Cerebellar cortex (tissue), 1 donor: ENCODE results near the gene ADSL.
A peak's percentile ranks its signal among the peaks of the same experiment; 100 is the strongest.

ENCODE experiments used
- DNase-seq: peaks from one replicate; pipeline ENCODE4 v3.0.0-alpha.2; 2015; ENCODE audit warnings: low spot score

ADSL gene

GRCh38 chr22:40418366-40419201 is 72.3 kb downstream of the ADSL start:
- DNase-seq: no peak

DNA sequence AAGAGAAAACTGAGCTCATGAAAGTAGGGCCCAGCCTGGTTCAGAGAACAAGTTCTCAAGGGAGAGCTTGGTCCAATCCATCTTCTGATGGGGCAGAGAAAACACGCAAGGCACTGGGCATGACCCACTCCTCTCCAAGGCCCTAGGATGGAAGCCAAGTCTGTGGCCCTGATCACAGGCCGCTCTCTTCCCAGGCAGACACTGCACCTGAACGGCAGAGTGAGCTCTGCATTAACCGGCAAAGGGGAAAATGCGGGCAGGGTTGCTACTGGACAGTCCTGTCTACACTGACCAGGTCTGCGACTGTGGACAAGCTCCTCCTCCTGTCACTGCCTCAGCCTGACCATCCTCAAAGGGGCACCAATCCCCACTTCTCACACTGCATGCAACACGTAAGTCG is 73.4 kb downstream of the ADSL start:
- no peak for DNase-seq

DNA sequence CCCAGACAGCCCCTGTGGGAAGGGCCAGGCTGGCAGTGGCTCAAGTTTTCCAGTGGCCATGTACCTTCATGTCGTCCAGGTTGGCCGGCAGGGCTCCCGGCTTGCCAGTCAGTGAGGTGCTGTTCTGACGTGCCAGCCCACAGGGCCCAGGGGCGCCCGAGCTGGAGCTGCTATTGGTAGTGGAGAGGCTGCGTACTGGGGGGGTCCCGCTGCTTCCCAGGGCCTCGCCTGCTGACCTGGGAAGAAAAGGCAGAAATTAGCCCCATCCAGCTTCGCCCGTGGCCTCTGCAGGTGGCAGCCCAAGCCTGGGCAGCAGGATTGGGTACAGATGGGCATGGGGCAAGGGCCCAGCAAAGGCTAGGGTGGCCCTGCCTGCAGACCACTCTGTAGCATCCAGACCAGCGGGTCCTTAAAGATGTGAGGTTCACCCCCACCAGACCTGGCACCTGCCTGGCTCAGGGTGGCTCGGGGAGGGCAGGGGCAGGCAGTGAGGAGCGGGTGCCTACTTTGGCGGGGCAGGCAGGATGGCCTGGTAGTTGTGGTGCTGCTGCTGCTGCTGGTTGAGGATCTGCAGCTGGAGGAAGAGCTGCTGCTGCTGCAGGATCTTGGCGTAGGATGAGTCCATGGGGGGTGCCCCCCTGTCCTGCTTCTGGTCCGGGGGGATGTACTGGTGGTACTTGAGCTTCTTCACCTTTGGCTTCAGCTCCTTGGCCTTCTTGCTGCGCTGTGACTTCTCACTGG is 74.2 kb downstream of the ADSL start:
- no peak for DNase-seq

DNA sequence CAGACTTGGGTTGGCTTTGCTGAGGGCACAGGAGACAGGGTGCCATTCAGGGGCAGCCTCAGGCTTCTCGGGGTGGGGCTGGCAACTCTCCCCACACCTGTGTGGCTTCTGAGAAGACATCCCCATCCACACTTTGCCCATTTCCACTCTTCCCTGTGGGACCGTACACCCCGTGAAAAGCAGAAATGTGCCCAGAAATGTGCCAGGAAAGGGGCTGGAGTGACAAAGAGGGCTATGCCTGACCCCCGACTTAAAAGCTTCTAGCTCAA is 74.7 kb downstream of the ADSL start:
- DNase-seq: no peak

GRCh38 chr22:40421941-40422340 is 75.6 kb downstream of the ADSL start:
- DNase-seq: no peak

DNA sequence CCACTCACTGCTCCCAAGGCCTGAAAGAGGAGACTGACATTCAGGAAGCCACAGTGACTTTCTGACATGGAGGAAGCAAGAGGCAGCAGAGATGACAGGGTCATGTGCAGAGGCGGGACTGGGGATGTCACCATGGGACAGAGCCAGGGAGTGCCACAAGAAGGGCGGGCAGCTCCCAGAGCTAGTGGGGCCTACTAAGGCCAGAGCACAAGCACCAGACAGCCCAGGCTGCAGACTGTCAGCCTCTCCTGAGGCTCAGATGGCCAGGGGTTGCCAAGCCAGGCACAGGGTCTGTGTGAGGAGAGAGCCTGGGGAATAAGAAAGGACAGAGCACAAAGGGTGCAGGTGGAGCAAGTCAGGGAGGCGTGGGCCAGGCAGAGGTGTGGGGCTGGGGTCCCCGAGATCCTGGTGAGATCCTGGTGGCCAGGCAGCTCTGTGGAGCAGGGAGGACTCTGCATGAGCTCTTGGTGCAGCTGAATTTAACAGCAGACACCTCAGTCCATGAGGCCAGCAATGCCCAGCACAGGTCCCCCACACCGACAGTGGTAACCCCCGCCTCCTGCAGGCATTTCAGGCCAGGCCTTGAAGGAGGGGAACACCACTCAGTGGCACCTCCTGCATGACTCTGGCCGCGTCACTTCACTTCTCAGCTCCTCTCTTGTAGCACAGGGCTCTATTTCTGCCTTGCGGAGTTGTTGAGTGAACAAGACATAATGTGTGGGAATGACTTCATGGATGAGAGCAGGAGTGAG is 76.4 kb downstream of the ADSL start:
- no peak for DNase-seq

DNA sequence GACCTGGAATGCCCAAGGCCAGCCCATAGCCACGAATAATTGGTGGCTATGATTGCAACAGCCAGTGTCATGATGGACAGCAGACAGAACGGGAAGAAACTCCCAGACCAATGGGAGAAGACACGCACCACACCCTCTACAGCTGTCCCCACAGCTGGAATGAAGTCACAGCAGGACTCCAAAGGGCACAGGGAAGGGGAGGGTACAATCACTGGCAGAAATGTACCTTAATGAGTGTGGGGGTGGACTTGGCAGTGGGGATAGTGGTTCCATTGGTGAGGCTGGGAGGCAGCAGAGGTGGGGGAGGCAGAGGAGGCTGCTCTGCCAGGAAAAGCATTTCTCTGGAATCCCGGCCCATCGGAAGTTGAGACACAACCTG is 77.0 kb downstream of the ADSL start:
- no peak for DNase-seq

DNA sequence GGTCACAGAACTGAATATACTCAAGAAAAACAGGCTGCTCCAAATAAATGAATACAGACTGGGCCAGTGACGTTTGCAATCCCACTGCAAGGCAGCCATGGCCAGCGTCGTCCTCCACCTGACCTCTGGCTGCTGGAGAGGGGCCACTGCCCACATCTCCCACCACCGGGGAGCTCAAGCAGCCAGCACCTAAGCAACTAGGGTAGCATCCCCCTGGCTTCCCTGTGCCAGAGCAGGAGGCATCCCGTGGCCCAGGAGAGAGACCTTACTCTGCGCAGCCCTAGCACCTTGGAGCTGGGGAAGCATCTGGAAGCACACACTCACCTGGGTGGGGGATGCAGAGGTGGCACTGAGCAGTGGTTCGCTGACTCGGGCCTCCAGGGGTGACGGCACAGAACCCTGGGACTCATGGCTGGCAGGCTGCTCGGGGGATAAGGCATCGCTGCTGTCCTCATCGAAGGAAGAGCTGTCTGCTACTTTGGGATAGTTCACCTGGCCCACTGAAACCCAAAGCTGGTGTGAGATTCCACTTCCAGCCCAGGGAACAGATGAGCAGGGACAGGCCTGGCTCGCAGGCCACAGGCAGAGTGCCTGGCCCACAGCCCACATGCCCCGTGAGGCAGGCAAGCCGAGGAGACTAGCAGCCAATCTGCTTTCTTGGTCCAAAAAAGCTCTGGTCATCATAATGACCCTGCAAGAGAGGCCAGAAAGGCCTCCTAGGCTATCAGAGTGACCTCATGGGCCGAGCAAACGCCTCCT is 77.8 kb downstream of the ADSL start:
- DNase-seq: no peak

DNA sequence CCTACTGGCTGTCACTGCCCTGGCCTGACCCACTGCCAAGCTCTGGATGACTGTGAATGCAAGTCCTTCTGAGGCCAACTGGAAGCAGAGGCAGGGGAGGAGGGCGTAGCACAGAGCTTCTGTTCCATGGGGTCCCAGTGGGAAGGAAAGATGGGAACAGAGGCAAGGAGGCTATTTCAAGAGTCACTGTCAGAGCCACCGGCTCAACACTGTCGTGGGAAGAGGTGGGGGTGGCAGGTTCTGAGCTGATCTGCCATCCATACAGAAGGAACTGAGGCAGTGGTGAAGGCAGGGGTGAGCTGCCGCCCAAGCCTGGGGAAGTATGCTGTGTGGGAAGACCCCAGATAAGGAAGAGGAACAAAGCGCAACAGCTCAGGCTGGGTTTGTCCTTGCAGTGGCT is 78.8 kb downstream of the ADSL start:
- no peak for DNase-seq

GRCh38 chr22:40426594-40427333 is 80.5 kb downstream of the ADSL start:
- DNase-seq: no peak

DNA sequence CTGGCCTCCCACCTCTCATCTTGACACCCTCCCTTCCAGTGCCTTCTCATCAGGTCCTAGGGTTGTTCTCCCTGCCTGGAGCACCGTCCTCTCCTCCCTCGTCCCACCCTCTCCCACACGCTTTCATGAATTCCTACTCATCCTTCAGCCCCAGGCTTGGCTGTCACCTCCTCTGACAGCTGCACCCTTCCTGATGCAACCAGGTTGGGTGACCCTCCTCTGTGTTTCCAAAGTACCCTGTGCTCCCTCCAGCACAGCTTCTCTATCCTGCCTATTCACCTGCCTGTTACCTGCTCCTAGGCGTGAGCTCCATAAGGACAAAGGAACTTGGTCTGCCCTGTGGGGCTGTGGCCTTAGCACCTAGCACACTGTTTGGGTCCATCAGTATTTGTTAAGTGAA is 82.5 kb downstream of the ADSL start:
- no peak for DNase-seq

DNA sequence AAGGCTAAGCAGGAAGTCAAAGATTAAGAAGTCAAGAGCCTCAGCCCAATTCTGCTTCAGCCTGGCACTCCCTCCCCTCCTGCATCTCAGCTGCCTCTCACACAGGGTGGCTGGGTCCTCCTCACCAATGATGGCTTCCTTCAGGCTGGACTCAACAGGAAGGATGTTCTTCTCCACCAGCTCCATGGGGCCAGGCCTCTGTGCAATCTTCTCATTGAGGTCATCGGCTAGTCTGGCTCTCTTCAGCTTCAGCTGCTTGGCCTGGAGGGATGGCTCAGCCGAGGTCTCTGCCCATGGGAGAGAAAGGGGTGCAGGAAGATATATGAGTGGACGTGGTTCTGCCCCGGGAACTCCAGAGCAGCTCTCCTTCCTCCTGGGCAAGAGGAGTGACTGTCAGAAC is 83.2 kb downstream of the ADSL start:
- no peak for DNase-seq

DNA sequence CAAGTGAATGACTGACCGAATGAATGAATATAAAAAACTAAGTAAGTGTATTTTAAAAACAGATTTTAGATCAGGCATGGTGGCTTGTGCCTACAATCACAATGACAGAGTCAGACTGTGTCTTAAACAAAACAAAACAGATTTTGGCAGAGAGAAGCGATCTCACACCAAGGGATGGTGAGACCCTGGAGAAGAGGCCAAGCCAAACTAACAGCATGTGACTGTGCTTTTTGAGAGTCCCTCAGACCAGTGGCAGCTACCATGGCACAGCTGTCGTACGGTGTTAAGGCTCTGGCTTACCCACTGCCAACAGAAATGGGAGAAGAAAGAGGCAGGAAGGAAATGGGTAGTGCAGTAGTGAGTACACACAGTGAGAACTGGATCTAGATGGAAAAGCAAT is 84.7 kb downstream of the ADSL start:
- DNase-seq: no peak

DNA sequence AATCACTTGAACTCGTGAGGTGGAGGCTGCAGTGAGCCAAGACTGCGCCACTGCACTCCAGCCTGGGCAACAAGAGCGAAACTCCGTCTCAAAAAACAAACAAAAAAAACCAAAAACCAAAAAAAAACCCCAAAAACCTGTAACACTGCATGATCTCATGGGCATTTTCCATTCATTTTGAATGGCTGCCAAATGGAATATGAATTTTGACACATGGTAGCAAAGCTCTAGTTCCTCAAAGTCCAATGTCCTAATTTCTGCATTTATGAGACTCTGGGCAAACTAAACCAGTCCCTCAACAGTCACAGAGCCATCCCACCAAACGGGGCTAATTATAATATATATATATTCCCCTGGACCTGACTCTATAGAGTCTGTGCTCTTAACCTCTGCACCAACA is 85.9 kb downstream of the ADSL start:
- DNase-seq: peak; percentile 69

GRCh38 chr22:40432625-40433024 is 86.3 kb downstream of the ADSL start:
- DNase-seq: no peak

GRCh38 chr22:40433416-40434090 is 87.3 kb downstream of the ADSL start:
- no peak for DNase-seq

DNA sequence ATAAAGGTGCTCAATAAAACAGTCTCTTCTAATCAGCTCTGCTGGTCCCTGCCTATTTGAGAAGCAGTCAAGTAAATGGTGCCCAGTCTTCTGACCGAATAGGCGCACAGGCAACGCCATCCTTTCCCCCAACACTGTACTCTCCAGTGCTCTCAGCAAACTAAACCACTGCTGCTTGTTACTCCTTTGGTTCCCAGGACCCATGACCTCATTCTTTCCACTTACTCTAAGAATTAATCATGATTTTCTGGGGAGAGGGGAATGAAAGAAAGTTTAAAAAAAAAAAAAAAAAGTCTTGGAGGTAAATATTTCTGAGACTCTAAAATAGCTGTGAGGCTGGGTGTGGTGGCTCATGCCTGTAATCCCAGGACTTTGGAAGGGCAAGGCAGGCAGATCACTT is 87.8 kb downstream of the ADSL start:
- DNase-seq: no peak

DNA sequence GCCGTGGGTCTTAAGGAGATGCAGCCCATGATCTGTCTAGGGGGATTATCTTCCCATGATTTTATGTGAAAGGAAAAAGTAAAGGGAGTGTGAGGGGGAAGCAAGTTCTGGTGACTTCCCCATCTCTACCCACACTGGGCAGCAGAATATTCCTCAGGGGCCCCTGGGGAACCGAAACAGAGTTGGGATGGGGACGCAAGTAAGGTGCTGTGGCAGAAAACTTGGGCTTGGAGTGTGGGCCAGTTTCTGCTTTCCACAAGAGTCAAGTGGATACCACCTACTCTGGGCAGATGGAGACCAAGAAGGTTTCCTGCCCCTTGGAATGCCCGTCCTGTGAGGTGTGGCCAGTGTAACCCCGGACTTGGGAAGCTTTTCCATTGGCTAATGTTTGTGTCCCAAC is 88.4 kb downstream of the ADSL start:
- no peak for DNase-seq

DNA sequence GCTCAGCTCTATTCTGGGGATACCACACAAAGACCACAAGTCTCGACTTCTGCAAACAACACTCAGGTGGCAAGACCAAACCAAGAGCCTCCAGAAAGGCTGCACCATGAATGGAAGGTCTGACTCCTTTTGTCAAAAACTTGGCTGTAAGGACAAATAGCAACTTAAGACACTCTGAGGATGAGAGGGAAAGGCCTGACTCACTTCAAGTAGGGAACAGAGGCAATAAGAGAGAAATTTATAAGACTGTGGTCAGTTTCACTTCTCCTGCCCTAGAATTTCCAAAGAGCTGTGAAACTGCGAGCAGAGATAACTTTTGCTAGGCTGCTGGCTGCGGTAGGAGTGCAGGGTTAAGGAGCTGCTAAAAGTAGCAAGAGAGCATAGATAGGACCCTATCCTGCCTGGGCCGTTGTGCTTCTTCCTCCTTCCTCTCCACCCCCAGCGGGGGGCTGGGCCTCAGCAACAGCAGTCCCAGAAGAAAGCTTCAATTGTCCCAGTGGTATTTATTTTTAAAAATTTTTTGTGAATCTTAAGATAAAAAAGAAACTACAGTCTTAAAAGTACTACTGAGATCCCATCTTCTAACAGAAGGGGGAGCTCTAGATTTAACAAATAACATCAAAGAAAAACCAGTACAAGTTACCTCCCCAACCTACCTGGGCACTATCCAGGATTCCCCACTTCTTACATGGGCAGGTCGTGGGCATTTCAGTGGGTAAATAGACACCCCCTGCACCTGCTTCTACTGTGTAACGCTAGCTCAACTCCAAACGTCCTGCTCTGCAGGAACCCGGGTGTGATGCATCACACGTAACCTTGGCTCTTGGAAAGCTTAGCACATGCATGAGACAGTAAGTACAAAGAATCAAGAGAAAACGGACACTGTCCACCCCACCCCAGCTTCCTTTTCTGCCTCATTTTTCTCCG is 90.5 kb downstream of the ADSL start:
- peak; percentile 80 for DNase-seq
